Heart right ventricle (tissue), 16 donors: ENCODE results near the gene PPM1B. TPM values are rescaled to one million over a fixed set of nuclear protein-coding genes. Genes with fewer than 3 reads are reported as not detected.

Experiments used
- ATAC-seq, 8 donors: fragments of 200-7000 bp; cut with Tn5 transposase; one replicate each; pipeline ENCODE4 v1.9.1; 2020; ENCODE audit warnings: mild to moderate bottlenecking in 8 of 8, moderate library complexity in 8 of 8, moderate number of reproducible peaks in 1 of 8
- DNase-seq, 2 donors: peaks; one replicate each; pipeline ENCODE4 v3.0.0-alpha.2; 2020
- H3K27ac ChIP-seq, 10 donors: fragments of 200-600 bp; sonication (generic) in 2 of 10; one replicate each; pipeline versions ENCODE4 v1.5.0 to v1.8.0; 2020 to 2022; ENCODE audit warnings: mild to moderate bottlenecking in 3 of 10
- H3K27me3 ChIP-seq, 7 donors: fragments of 200-600 bp; one replicate each; pipeline ENCODE4 v1.8.0; 2021 to 2022; ENCODE audit warnings: mild to moderate bottlenecking in 2 of 7
- H3K36me3 ChIP-seq, 9 donors: fragments of 200-600 bp; sonication (generic) in 1 of 9; one replicate each; pipeline versions ENCODE4 v1.5.0 to v1.8.0; 2020 to 2022; ENCODE audit warnings: mild to moderate bottlenecking in 2 of 9
- H3K4me1 ChIP-seq, 9 donors: fragments of 200-600 bp; sonication (generic) in 1 of 9; one replicate each; pipeline versions ENCODE4 v1.5.0 to v1.8.0; 2020 to 2022; ENCODE audit warnings: mild to moderate bottlenecking in 4 of 9
- H3K4me3 ChIP-seq, 10 donors: fragments of 200-600 bp; sonication (generic) in 2 of 10; one replicate each; pipeline versions ENCODE4 v1.5.0 to v1.8.0; 2020 to 2022; ENCODE audit warnings: mild to moderate bottlenecking in 7 of 10, moderate library complexity in 2 of 10
- H3K9me3 ChIP-seq, 11 donors: fragments of 200-600 bp in 10 of 11; sonication (generic) in 2 of 11; one replicate each; pipeline versions ENCODE4 v1.5.0 to v1.8.0; 2013 to 2022; ENCODE audit warnings: mild to moderate bottlenecking in 2 of 11, control low read depth in 1 of 11, moderate library complexity in 1 of 11
- CTCF ChIP-seq, 9 donors: fragments of 200-600 bp; sonication (generic) in 2 of 9; IDR thresholded peaks; one replicate each; pipeline versions ENCODE4 v1.5.0 to v1.8.0; 2021 to 2022; ENCODE audit warnings: antibody characterized with exemption in 9 of 9, mild to moderate bottlenecking in 5 of 9, moderate library complexity in 1 of 9
- WGBS, 2 donors: extraction: QIAGEN DNeasy Blood & Tissue Kit; methylation state at CpG; one replicate each; pipeline ENCODE4 v1.1.7; 2013; ENCODE audit warnings: inconsistent platforms in 1 of 2; 5-methylcytosine and 5-hydroxymethylcytosine counted together
- intact Hi-C, 10 donors: fragments of 100-400 bp; cut with DNase I; formaldehyde crosslinking; loops; one replicate each; pipeline versions ENCODE4 v1.11.1 to v1.14.2; 2022
- polyA plus RNA-seq, 2 donors: library from polyadenylated mRNA; stranded (reverse); fragments of 200-250 nt; gene quantifications; one replicate each; pipeline ENCODE4 v1.2.3, GENCODE V29; 2013
- total RNA-seq, 10 donors: library from RNA; stranded (reverse); fragmentation: NEBNext Ultra II Directional in 3 of 10; extraction: Animal tissue kit (Norgen Biotek cat#: 25700) in 3 of 10; gene quantifications; one replicate each; pipeline versions ENCODE4 v1.2.1 to v1.2.4, GENCODE V29; 2021 to 2023
- donor health status: Arrhythmogenic right ventricular cardiomyopathy.
- donor health status: ischemic (EF 13 %, LVEDD 7.1; RV severe dilation, severe dysfunction).
- donor health status: healthy with polysubstance abuse.
- donor health status: DM: no; HTN: yes; CAD: no.
- donor health status: DM: no; HTN: no; CAD: no.
- donor health status: ischemic (EF 25% LVEDD 6.9; RV normal size, moderate dysfunction).
- donor health status: ischemic (EF 25% LVEDD 5.7; RV mildly dilated, moderate dysfunction).
- donor health status: healthy.
- donor health status: DM: yes; HTN: yes; CAD: no.
- donor health status: Ischemic cardiomyopathy.
- donor health status: ischemic (EF 35%, LVEDD 5.7; RV mildly dilated, moderate dysfunction).
- donor health status: nonischemic (EF 11% LVEDD 7.7; RV severe dilation, severe dysfunction).
- donor health status: DM: yes; HTN: yes; CAD: no.
- donor health status: PGD.
- donor health status: ischemic (EF 29% LVEDD 5.4; RV normal size, mild dysfunction).
- donor health status: nonischemic (EF 23%, LVEDD 6.1; RV moderate dilation, normal function).

PPM1B gene
- total and polyA plus RNA-seq, 12 donors = 20.7 to 69.5 (median 55.2) TPM

- Histone ChIP-seq H3K27me3 (no peaks in the 10 kb centered on the region), H3K4me1 (peaks cover 0 to 16% (median 6%) of the 10 kb centered on the region in 9 donors), H3K36me3 (no peaks in the 10 kb centered on the region), H3K9me3 (no peaks in the 10 kb centered on the region), H3K4me3 (peak overlapping the region in 9 of 10 donors; percentile 5 to 55 (median 47)), H3K27ac (no peak overlapping the region)
- peak in 1 of 2 donors; percentile 62 for DNase-seq
- ATAC-seq = peak in 7 of 8 donors; percentile 65 to 82 (median 76)
- TF ChIP-seq CTCF (IDR thresholded peaks at IDR 0.05) = peak; percentile 44 to 80 (median 68)
- 4 to 8% methylated on average over 12 of the region's 12 CpGs for WGBS, 2 donors
- intact Hi-C loops = loop anchor here in 7 of 10 donors (2.0 to 10.0 kb wide), 10 partner anchors 48 to 713 kb away; no protein-coding TSS in a partner anchor
Observed at GRCh38 chr2:44244135-44244871, 75.6 kb downstream of the PPM1B start.

GRCh38 chr2:44245083-44245861 is 76.6 kb downstream of the PPM1B start:
- no peaks in the 10 kb centered on the region for H3K36me3 ChIP-seq
- intact Hi-C loops = loop anchor here in 7 of 10 donors (2.0 to 10.0 kb wide), 7 partner anchors 50 to 710 kb away; no protein-coding TSS in a partner anchor
- no peaks in the 10 kb centered on the region for H3K9me3 ChIP-seq
- H3K27ac ChIP-seq = no peak overlapping the region
- H3K4me3 ChIP-seq = no peak overlapping the region
- H3K4me1 ChIP-seq = peaks cover 0 to 16% (median 6%) of the 10 kb centered on the region in 9 donors
- ATAC-seq (no peak), DNase-seq (no peak)
- TF ChIP-seq CTCF (IDR thresholded peaks at IDR 0.05) = no peak
- H3K27me3 ChIP-seq = no peaks in the 10 kb centered on the region
- 44 to 48% methylated on average over 3 of the region's 3 CpGs for WGBS, 2 donors

- no peak for DNase-seq
- no peak for TF ChIP-seq CTCF (IDR thresholded peaks at IDR 0.05)
- H3K36me3 ChIP-seq = no peaks in the 10 kb centered on the region
- peaks cover 0 to 16% (median 6%) of the 10 kb centered on the region in 9 donors for H3K4me1 ChIP-seq
- 95 to 100% methylated on average over 1 of the region's 1 CpG for WGBS, 2 donors
- H3K4me3 ChIP-seq = no peak overlapping the region
- H3K27me3 ChIP-seq = no peaks in the 10 kb centered on the region
- intact Hi-C loops = loop anchor here in 7 of 10 donors (5.0 to 10.0 kb wide), 6 partner anchors 48 to 708 kb away; no protein-coding TSS in a partner anchor
- no peak overlapping the region for H3K27ac ChIP-seq
- ATAC-seq = no peak
- no peaks in the 10 kb centered on the region for H3K9me3 ChIP-seq
Observed at GRCh38 chr2:44246436-44246835, 77.8 kb downstream of the PPM1B start.

GRCh38 chr2:44246840-44247369 is 78.2 kb downstream of the PPM1B start:
- Histone ChIP-seq H3K4me3 (no peak overlapping the region), H3K9me3 (peaks cover 0 to 4% (median 0%) of the 10 kb centered on the region in 11 donors), H3K4me1 (peaks cover 0 to 16% (median 6%) of the 10 kb centered on the region in 9 donors), H3K27me3 (no peaks in the 10 kb centered on the region), H3K36me3 (no peaks in the 10 kb centered on the region), H3K27ac (no peak overlapping the region)
- TF ChIP-seq CTCF (IDR thresholded peaks at IDR 0.05) = no peak
- intact Hi-C loops = loop anchor here in 7 of 10 donors (5.0 to 10.0 kb wide), 6 partner anchors 48 to 708 kb away; no protein-coding TSS in a partner anchor
- WGBS, 2 donors = 89 to 94% methylated on average over 3 of the region's 3 CpGs
- DNase-seq (no peak), ATAC-seq (no peak)
